Nephron progenitor cell (in vitro differentiated cells): Measurements from ENCODE around the gene MUC5AC.

Source experiments
- DNase-seq: peaks from one replicate; pipeline ENCODE4 v3.0.0; 2021
- H3K27ac Mint-ChIP-seq: 2 replicates; pipeline ENCODE4 v1.8.0; 2021; ENCODE audit warnings: mild to moderate bottlenecking, moderate library complexity, mixed read lengths
- H3K27me3 Mint-ChIP-seq: 2 replicates; pipeline ENCODE4 v1.8.0; 2021; ENCODE audit warnings: mild to moderate bottlenecking, low read depth, mixed read lengths; ENCODE audit not compliant: poor library complexity
- H3K36me3 Mint-ChIP-seq: 2 replicates; pipeline ENCODE4 v1.8.0; 2021; ENCODE audit warnings: low read depth, mixed read lengths
- H3K4me1 Mint-ChIP-seq: 2 replicates; pipeline ENCODE4 v1.8.0; 2021; ENCODE audit warnings: mixed read lengths
- H3K4me3 Mint-ChIP-seq: 2 replicates; pipeline ENCODE4 v1.8.0; 2021; ENCODE audit warnings: mild to moderate bottlenecking, moderate library complexity, mixed read lengths
- H3K9me3 Mint-ChIP-seq: 2 replicates; pipeline ENCODE4 v1.8.0; 2021; ENCODE audit warnings: mild to moderate bottlenecking, moderate library complexity, mixed read lengths
- CTCF ChIP-seq: fragments of 200-600 bp; sonication (generic); IDR thresholded peaks from 2 replicates; pipeline ENCODE4 v1.5.0; 2021; ENCODE audit warnings: antibody characterized with exemption

MUC5AC gene, protein sequence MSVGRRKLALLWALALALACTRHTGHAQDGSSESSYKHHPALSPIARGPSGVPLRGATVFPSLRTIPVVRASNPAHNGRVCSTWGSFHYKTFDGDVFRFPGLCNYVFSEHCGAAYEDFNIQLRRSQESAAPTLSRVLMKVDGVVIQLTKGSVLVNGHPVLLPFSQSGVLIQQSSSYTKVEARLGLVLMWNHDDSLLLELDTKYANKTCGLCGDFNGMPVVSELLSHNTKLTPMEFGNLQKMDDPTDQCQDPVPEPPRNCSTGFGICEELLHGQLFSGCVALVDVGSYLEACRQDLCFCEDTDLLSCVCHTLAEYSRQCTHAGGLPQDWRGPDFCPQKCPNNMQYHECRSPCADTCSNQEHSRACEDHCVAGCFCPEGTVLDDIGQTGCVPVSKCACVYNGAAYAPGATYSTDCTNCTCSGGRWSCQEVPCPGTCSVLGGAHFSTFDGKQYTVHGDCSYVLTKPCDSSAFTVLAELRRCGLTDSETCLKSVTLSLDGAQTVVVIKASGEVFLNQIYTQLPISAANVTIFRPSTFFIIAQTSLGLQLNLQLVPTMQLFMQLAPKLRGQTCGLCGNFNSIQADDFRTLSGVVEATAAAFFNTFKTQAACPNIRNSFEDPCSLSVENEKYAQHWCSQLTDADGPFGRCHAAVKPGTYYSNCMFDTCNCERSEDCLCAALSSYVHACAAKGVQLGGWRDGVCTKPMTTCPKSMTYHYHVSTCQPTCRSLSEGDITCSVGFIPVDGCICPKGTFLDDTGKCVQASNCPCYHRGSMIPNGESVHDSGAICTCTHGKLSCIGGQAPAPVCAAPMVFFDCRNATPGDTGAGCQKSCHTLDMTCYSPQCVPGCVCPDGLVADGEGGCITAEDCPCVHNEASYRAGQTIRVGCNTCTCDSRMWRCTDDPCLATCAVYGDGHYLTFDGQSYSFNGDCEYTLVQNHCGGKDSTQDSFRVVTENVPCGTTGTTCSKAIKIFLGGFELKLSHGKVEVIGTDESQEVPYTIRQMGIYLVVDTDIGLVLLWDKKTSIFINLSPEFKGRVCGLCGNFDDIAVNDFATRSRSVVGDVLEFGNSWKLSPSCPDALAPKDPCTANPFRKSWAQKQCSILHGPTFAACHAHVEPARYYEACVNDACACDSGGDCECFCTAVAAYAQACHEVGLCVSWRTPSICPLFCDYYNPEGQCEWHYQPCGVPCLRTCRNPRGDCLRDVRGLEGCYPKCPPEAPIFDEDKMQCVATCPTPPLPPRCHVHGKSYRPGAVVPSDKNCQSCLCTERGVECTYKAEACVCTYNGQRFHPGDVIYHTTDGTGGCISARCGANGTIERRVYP (N-terminal part only)

GRCh38 chr11:1157645-1158591 lies at the start of gene MUC5AC:
Gene MUC5AC, plus strand, starts transcription at chr11:1157953. Its CDS starts 47 bp downstream, at chr11:1158000.
- H3K27ac Mint-ChIP-seq = no peak within 1 kb of the TSS
- peaks cover 3% of the 10 kb centered on the region for H3K27me3 Mint-ChIP-seq
- H3K4me3 Mint-ChIP-seq = no peak within 1 kb of the TSS
- DNase-seq = no peak
- no peak for TF ChIP-seq CTCF
- H3K36me3 Mint-ChIP-seq = no peaks in the 10 kb centered on the region
- H3K4me1 Mint-ChIP-seq = peaks cover 1% of the 10 kb centered on the region
- no peaks in the 10 kb centered on the region for H3K9me3 Mint-ChIP-seq

DNA sequence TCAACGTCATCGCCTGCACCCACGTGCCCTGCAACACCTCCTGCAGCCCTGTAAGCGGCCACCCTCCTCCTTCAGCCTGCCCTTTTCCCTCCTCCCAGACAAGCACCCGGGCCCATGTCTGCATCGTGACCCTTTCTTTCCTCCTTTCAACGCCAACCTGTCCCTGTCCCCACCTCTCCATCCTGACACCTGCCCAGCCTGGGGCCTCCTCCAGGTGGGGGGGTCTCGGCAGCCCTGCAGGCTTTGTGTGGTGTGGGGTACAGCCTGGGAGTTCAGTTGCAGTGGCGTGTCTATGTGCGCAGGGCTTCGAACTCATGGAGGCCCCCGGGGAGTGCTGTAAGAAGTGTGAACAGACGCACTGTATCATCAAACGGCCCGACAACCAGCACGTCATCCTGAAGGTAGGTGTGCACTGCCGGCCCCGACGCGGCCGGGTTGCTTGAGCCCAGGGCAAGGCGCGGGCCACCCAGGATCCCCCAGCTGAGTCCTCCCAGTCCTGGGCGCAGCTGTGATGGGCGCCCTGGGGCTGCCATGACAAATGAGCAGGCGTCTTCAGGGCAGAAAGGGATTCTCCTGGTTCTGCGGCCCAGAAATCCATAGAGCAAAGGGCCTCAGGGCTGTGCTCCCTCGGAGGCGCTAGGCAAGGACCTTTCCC lies 49.4 kb upstream of the MUC5AC start:
- Mint-ChIP-seq H3K9me3 (peaks cover 8% of the 10 kb centered on the region), H3K4me3 (no peak overlapping the region), H3K27me3 (peaks cover 4% of the 10 kb centered on the region), H3K4me1 (peaks cover 7% of the 10 kb centered on the region), H3K27ac (no peak overlapping the region), H3K36me3 (no peaks in the 10 kb centered on the region)
- no peak for TF ChIP-seq CTCF
- DNase-seq = no peak

DNA sequence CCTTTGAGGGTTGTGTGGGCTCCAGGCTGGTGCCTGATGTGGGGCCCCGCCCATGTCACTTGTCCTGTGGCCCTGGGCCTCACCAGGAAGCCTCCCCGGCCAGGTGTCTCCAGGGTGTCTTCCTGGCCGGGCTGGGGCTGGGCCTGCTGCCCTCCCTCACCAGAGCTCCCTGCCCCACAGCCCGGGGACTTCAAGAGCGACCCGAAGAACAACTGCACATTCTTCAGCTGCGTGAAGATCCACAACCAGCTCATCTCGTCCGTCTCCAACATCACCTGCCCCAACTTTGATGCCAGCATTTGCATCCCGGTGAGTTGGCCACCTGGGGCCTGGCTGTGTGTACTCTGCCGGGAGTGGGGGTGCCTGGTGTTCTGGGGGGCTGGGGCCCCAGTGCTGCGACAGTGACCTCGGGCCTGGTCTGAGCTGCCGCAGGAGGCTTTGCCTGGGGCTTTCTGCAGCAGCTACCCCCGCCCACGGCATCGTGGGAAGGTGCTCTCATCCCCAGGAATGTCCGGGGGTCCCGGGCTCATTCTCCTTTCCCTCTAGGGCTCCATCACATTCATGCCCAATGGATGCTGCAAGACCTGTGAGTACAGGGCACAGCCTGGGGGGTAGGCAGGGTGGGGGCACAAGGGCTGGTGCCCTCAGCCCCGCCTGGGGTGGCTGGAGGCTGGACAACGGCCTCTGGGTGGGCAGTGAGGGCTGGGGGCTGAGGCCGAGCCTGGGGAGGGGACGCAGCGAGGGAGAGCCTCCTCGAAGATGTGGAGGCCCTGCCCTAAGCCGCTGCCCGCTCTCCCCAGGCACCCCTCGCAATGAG lies 48.4 kb upstream of the MUC5AC start:
- no peak for DNase-seq
- peaks cover 4% of the 10 kb centered on the region for H3K27me3 Mint-ChIP-seq
- H3K27ac Mint-ChIP-seq = no peak overlapping the region
- peaks cover 8% of the 10 kb centered on the region for H3K9me3 Mint-ChIP-seq
- no peak overlapping the region for H3K4me3 Mint-ChIP-seq
- peaks cover 7% of the 10 kb centered on the region for H3K4me1 Mint-ChIP-seq
- no peak for TF ChIP-seq CTCF
- no peaks in the 10 kb centered on the region for H3K36me3 Mint-ChIP-seq

GRCh38 chr11:1109918-1110705 lies 47.6 kb upstream of the MUC5AC start:
- no peak for TF ChIP-seq CTCF
- H3K9me3 Mint-ChIP-seq = peaks cover 8% of the 10 kb centered on the region
- DNase-seq = peak; percentile 1
- no peak overlapping the region for H3K4me3 Mint-ChIP-seq
- H3K27ac Mint-ChIP-seq = no peak overlapping the region
- H3K27me3 Mint-ChIP-seq = peaks cover 8% of the 10 kb centered on the region
- no peaks in the 10 kb centered on the region for H3K36me3 Mint-ChIP-seq
- H3K4me1 Mint-ChIP-seq = peaks cover 7% of the 10 kb centered on the region
